WTC11 (cell line): ENCODE results near the gene TEX36.

Experiments
- ATF2 ChIP-seq: sonication (generic); formaldehyde crosslinking; IDR thresholded peaks from 2 replicates; pipeline ENCODE4 v1.8.1; 2022; ENCODE audit warnings: low read depth, missing genetic modification reagents, borderline replicate concordance
- CREB1 ChIP-seq: sonication (generic); formaldehyde crosslinking; IDR thresholded peaks from 2 replicates; pipeline ENCODE4 v1.8.0; 2023; ENCODE audit warnings: mild to moderate bottlenecking, missing genetic modification reagents
- KAT7 ChIP-seq: sonication (generic); formaldehyde crosslinking; IDR thresholded peaks from 2 replicates; pipeline ENCODE4 v1.8.1; 2023; ENCODE audit warnings: missing genetic modification reagents, mild to moderate bottlenecking, borderline replicate concordance
- PRRX2 ChIP-seq: fragments of 250-450 bp; sonication (Bioruptor Pico); IDR thresholded peaks from 2 replicates; pipeline ENCODE4 v1.8.0; 2021; ENCODE audit warnings: mild to moderate bottlenecking
- SP1 ChIP-seq: sonication (generic); formaldehyde crosslinking; conservative IDR thresholded peaks from 2 replicates; pipeline ENCODE4 v1.8.1; 2022; ENCODE audit warnings: missing genetic modification reagents
- TCF7 ChIP-seq: sonication (generic); formaldehyde crosslinking; IDR thresholded peaks from 2 replicates; pipeline ENCODE4 v1.8.0; 2022; ENCODE audit warnings: mild to moderate bottlenecking, low read depth, missing genetic modification reagents, moderate library complexity
- TEAD1 ChIP-seq: sonication (generic); formaldehyde crosslinking; IDR thresholded peaks from 2 replicates; pipeline ENCODE4 v1.8.0; 2022; ENCODE audit warnings: mild to moderate bottlenecking, missing genetic modification reagents
- TEAD4 ChIP-seq: sonication (generic); formaldehyde crosslinking; IDR thresholded peaks from 2 replicates; pipeline ENCODE4 v1.8.0; 2022; ENCODE audit warnings: mild to moderate bottlenecking, missing genetic modification reagents
- USF1 ChIP-seq: sonication (generic); formaldehyde crosslinking; IDR thresholded peaks from 2 replicates; pipeline ENCODE4 v1.8.0; 2022; ENCODE audit warnings: mild to moderate bottlenecking, missing genetic modification reagents
- ZNF121 ChIP-seq: sonication (generic); formaldehyde crosslinking; IDR thresholded peaks from 2 replicates; pipeline ENCODE4 v1.8.0; 2023; ENCODE audit warnings: missing genetic modification reagents
- ZNF416 ChIP-seq: fragments of 250-450 bp; sonication (Bioruptor Pico); IDR thresholded peaks from 2 replicates; pipeline ENCODE4 v1.9.0; 2021; ENCODE audit warnings: mild to moderate bottlenecking, inconsistent platforms
- TF ChIP-seq, protein P1 (sequence below): fragments of 200-600 bp; IDR thresholded peaks from 2 replicates; pipeline ENCODE4 v1.8.0; 2022; ENCODE audit warnings: antibody characterized with exemption
- TF ChIP-seq, protein P2 (sequence below): sonication (generic); formaldehyde crosslinking; IDR thresholded peaks from 2 replicates; pipeline ENCODE4 v1.8.1; 2023; ENCODE audit warnings: mild to moderate bottlenecking, moderate library complexity, missing genetic modification reagents
- TF ChIP-seq, protein P3 (sequence below): sonication (generic); formaldehyde crosslinking; IDR thresholded peaks from 2 replicates; pipeline ENCODE4 v1.8.0; 2023; ENCODE audit warnings: missing genetic modification reagents

DNA sequence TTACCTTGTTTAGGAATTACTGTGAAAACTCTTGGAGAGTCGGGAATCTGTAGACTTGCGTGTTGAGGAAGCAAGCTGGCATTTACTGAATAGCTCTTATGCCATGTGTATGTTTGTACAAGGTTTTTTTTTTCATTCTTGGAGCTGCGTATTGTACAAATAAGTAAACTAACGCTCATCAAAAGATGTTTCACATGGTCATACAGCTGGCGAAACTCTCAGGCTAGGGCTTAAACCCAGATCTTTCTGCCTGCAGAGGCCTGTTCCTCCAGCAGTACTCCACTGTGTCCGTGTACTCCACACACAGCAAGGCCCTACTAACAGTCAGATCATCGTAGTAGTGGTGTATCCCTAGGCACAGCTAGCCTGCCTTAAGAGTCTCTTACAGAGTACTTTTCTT, 44.0 kb upstream of the TEX36 start:
- TF ChIP-seq, protein P1, sequence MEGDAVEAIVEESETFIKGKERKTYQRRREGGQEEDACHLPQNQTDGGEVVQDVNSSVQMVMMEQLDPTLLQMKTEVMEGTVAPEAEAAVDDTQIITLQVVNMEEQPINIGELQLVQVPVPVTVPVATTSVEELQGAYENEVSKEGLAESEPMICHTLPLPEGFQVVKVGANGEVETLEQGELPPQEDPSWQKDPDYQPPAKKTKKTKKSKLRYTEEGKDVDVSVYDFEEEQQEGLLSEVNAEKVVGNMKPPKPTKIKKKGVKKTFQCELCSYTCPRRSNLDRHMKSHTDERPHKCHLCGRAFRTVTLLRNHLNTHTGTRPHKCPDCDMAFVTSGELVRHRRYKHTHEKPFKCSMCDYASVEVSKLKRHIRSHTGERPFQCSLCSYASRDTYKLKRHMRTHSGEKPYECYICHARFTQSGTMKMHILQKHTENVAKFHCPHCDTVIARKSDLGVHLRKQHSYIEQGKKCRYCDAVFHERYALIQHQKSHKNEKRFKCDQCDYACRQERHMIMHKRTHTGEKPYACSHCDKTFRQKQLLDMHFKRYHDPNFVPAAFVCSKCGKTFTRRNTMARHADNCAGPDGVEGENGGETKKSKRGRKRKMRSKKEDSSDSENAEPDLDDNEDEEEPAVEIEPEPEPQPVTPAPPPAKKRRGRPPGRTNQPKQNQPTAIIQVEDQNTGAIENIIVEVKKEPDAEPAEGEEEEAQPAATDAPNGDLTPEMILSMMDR: no peak
- no peak for TF ChIP-seq USF1 (CRISPR knock-in tag)
- no peak for TF ChIP-seq SP1 (CRISPR knock-in tag)
- no peak for TF ChIP-seq ZNF121 (CRISPR knock-in tag)
- no peak for TF ChIP-seq TCF7 (CRISPR knock-in tag)
- no peak for TF ChIP-seq ATF2
- TF ChIP-seq KAT7 (CRISPR knock-in tag): no peak
- no peak for TF ChIP-seq PRRX2 (CRISPR knock-in tag)
- TF ChIP-seq TEAD1: no peak
- TF ChIP-seq TEAD4: no peak
- TF ChIP-seq, protein P2, sequence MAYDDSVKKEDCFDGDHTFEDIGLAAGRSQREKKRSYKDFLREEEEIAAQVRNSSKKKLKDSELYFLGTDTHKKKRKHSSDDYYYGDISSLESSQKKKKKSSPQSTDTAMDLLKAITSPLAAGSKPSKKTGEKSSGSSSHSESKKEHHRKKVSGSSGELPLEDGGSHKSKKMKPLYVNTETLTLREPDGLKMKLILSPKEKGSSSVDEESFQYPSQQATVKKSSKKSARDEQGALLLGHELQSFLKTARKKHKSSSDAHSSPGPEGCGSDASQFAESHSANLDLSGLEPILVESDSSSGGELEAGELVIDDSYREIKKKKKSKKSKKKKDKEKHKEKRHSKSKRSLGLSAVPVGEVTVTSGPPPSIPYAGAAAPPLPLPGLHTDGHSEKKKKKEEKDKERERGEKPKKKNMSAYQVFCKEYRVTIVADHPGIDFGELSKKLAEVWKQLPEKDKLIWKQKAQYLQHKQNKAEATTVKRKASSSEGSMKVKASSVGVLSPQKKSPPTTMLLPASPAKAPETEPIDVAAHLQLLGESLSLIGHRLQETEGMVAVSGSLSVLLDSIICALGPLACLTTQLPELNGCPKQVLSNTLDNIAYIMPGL (CRISPR knock-in tag): no peak
- no peak for TF ChIP-seq ZNF416 (CRISPR knock-in tag)
- TF ChIP-seq, protein P3, sequence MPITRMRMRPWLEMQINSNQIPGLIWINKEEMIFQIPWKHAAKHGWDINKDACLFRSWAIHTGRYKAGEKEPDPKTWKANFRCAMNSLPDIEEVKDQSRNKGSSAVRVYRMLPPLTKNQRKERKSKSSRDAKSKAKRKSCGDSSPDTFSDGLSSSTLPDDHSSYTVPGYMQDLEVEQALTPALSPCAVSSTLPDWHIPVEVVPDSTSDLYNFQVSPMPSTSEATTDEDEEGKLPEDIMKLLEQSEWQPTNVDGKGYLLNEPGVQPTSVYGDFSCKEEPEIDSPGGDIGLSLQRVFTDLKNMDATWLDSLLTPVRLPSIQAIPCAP (CRISPR knock-in tag): no peak
- TF ChIP-seq CREB1 (CRISPR knock-in tag): no peak
